ENCODE measurements around the gene STXBP4. TPM values are rescaled to one million over a fixed set of nuclear protein-coding genes. Genes with fewer than 3 reads are reported as not detected.

Gene STXBP4
- total RNA-seq, 1 experiment from 2014 or later: 13.6 TPM

GRCh38 chr17:55110521-55110920 lies 142.0 kb downstream of the STXBP4 start:
- no peak for TF ChIP-seq ZFX (IDR thresholded peaks at IDR 0.05)
- no peak for TF ChIP-seq CEBPB (IDR thresholded peaks at IDR 0.05; ENCODE audit: low read depth)
- TF ChIP-seq JUND (IDR thresholded peaks at IDR 0.05): no peak
- H3K4me1 ChIP-seq (ENCODE audit: control insufficient read depth in 1 of 2, insufficient read depth in 2 of 2, low read length in 2 of 2): no peaks in the 10 kb centered on the region
- no peaks in the 10 kb centered on the region for H3K9me2 ChIP-seq (ENCODE audit: insufficient read depth)
- no peak overlapping the region for H3K9ac ChIP-seq (ENCODE audit: low read length)
- ATAC-seq (no peak), DNase-seq (ENCODE audit: low read depth, low spot score) (no peak)
- H3K79me2 ChIP-seq (ENCODE audit: insufficient read depth, low read length): no peaks in the 10 kb centered on the region
- H3K9me3 ChIP-seq (ENCODE audit: control insufficient read depth in 1 of 2, insufficient read depth in 1 of 2, low read depth in 1 of 2, low read length in 2 of 2): no peaks in the 10 kb centered on the region
- intact Hi-C loops (cut with micrococcal nuclease): no loop called here
- ChIA-PET POLR2A (no interaction called here), CTCF (no interaction called here), RAD21 (ENCODE audit: low non-redundant PET in 1 of 2, low total read pairs in 2 of 2, uncharacterized antibody in 2 of 2, unreplicated experiment in 2 of 2) (no interaction called here)
- BruUV-seq (replicated peaks): no TSS peak
- H3K36me3 ChIP-seq (ENCODE audit: control insufficient read depth in 1 of 2, insufficient read depth in 2 of 2, low read length in 2 of 2): no peaks in the 10 kb centered on the region
- H4K20me1 ChIP-seq (ENCODE audit: insufficient read depth): no peaks in the 10 kb centered on the region
- no peak overlapping the region for H2AFZ ChIP-seq (ENCODE audit: low read depth, low read length, poor library complexity, severe bottlenecking)
- no peak overlapping the region for H3K4me2 ChIP-seq (ENCODE audit: low read length)
- no peak overlapping the region for H3K4me3 ChIP-seq (replicated peaks in 1 of 2; ENCODE audit: low read depth in 1 of 2, low read length in 2 of 2)
- H3K27ac ChIP-seq (ENCODE audit: low read depth, low read length): no peak overlapping the region
- H3K27me3 ChIP-seq (ENCODE audit: insufficient read depth, low read length): no peaks in the 10 kb centered on the region

- ChIA-PET POLR2A (no interaction called here), RAD21 (ENCODE audit: low non-redundant PET in 1 of 2, low total read pairs in 2 of 2, uncharacterized antibody in 2 of 2, unreplicated experiment in 2 of 2) (no interaction called here), CTCF (no interaction called here)
- no peaks in the 10 kb centered on the region for H4K20me1 ChIP-seq (ENCODE audit: insufficient read depth)
- H3K9me3 ChIP-seq (ENCODE audit: control insufficient read depth in 1 of 2, insufficient read depth in 1 of 2, low read depth in 1 of 2, low read length in 2 of 2): no peaks in the 10 kb centered on the region
- ATAC-seq: no peak
- H3K4me2 ChIP-seq (ENCODE audit: low read length): no peak overlapping the region
- no peak overlapping the region for H3K27ac ChIP-seq (ENCODE audit: low read depth, low read length)
- BruUV-seq (replicated peaks): no TSS peak
- H3K9ac ChIP-seq (ENCODE audit: low read length): no peak overlapping the region
- no peak overlapping the region for H3K4me3 ChIP-seq (replicated peaks in 1 of 2; ENCODE audit: low read depth in 1 of 2, low read length in 2 of 2)
- intact Hi-C loops (cut with micrococcal nuclease): no loop called here
- H3K36me3 ChIP-seq (ENCODE audit: control insufficient read depth in 1 of 2, insufficient read depth in 2 of 2, low read length in 2 of 2): no peaks in the 10 kb centered on the region
- no peak overlapping the region for H2AFZ ChIP-seq (ENCODE audit: low read depth, low read length, poor library complexity, severe bottlenecking)
- H3K4me1 ChIP-seq (ENCODE audit: control insufficient read depth in 1 of 2, insufficient read depth in 2 of 2, low read length in 2 of 2): no peaks in the 10 kb centered on the region
- no peak for DNase-seq (ENCODE audit: low read depth, low spot score)
- no peaks in the 10 kb centered on the region for H3K79me2 ChIP-seq (ENCODE audit: insufficient read depth, low read length)
- no peak for TF ChIP-seq ZNF274 (IDR thresholded peaks at IDR 0.05; ENCODE audit: low read depth, low read length)
- TF ChIP-seq JUND (IDR thresholded peaks at IDR 0.05): no peak
- TF ChIP-seq EZH2 (IDR thresholded peaks at IDR 0.05): no peak
- TF ChIP-seq POLR2A (IDR thresholded peaks at IDR 0.05; ENCODE audit: borderline replicate concordance, extremely low read depth, insufficient read depth, insufficient read length): no peak
- TF ChIP-seq FOSL1 (IDR thresholded peaks at IDR 0.05; ENCODE audit: low read depth): no peak
- TF ChIP-seq REST (IDR thresholded peaks at IDR 0.05; ENCODE audit: low read depth): no peak
- no peak for TF ChIP-seq SP1 (IDR thresholded peaks at IDR 0.05; ENCODE audit: low read depth)
- TF ChIP-seq SRF (IDR thresholded peaks at IDR 0.05; ENCODE audit: low read depth): no peak
- TF ChIP-seq EGR1 (IDR thresholded peaks at IDR 0.05; ENCODE audit: low read depth): no peak
- no peak for TF ChIP-seq MAX (IDR thresholded peaks at IDR 0.05)
- no peak for TF ChIP-seq SIN3A (IDR thresholded peaks at IDR 0.05; ENCODE audit: low read depth)
- no peak for TF ChIP-seq CTCF (IDR thresholded peaks at IDR 0.05 in 2 of 3, conservative IDR thresholded peaks at IDR 0.05 in 1 of 3; ENCODE audit: borderline replicate concordance in 1 of 3, insufficient read depth in 1 of 3, low read depth in 2 of 3, low read length in 2 of 3)
- H3K9me2 ChIP-seq (ENCODE audit: insufficient read depth): no peaks in the 10 kb centered on the region
- no peaks in the 10 kb centered on the region for H3K27me3 ChIP-seq (ENCODE audit: insufficient read depth, low read length)
Measured at GRCh38 chr17:55114283-55114682, 145.7 kb downstream of the STXBP4 start.
